Measurements from ENCODE around the gene COL4A1.
A peak's percentile ranks its signal among the peaks of the same experiment; 100 is the strongest.

COL4A1 gene

DNA sequence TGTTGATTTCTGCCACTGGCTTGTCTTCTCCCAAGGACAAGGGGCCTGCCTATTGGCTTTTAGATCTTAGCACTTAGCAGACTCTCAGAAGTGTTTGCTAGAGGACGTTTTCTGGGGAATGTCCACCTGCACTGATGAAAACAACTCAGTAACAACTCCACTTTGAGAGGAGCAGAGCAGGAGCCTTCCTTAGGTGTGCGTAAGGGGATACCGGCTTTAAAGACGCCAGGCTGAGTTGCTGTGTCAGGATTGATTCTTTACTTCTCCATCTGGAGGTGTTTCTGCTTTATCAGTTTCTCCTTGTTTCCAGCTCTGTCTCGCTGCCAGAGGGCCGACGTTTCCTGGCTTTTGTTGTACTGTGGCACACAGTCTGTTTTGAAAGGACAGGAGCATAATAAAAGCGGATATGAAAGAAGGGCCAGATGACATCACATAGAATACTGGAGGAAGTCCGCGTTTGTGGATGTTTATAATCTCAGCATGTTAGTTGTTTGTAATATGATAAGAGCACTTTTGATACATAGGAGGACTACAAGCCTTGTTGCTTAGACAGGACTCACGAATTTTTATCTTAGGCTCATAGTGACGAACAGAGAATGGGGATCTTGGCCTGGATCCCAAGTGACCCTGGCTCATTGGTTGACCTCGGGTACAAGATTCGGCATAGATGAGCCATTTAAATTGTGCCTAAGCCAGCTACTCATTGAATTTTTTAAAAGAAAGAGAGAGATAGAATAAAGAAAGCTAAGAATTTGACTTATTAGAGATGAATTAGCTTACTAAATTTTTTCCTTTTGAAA is 34.7 kb upstream of the COL4A1 start:
- no peak for DNase-seq

GRCh38 chr13:110340812-110341444 is 34.0 kb upstream of the COL4A1 start:
- peak; percentile 33 for DNase-seq

- no peak for DNase-seq
Observed at GRCh38 chr13:110339975-110340550, 33.1 kb upstream of the COL4A1 start.

DNA sequence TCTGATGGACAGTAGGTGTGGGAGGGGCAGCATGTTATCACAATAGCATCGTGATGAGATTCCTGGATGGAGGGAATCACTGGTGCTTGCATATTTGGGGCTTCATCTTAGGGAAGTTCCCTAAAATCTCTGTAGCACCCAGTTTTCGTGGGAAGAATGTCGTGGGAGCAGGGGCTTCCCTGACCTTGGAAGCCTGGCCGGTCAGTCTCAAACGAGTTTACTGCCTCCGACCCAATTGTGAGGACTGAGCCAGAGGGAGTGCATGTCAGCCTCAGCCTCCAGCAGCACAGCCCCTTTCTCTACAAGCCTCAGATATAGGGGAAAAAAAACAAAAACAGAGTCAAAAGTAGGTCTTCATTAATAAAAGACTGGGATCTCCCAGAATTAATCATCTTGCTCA is 32.3 kb upstream of the COL4A1 start:
- no peak for DNase-seq

DNA sequence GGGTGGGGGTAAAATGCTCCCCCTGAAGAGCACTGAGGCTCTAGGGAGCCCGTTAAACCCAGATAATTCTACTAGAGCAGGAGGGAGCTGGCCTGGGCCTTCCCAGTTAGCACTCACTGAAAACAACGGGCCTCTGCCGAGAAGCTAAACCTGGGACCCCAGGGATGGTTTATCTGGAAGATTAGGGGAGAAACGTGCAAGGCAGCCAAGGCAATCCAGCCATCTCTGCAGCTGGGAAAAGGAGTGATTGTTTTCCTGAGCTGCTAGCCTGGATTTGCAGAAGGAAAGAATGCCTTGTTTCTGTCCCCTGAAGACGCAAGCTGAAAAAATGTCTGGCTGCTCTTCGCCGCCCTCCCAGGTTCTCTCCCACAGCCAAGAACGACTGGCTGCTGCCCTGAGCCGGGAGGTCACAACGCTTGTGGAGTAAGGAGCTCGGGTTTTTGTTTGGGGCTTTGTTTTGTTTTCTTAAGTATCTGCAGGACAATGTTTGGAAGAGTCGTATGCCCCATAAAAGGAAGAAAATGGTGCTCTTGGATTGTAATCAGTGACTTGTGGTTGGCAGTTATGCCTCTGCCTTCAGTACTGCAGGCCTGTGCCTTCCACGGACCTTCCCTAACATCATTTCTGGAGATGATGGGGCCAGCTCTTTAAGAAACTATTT is 31.6 kb upstream of the COL4A1 start:
- no peak for DNase-seq

- DNase-seq, result no peak
Observed at GRCh38 chr13:110337247-110337646, 30.3 kb upstream of the COL4A1 start.

DNA sequence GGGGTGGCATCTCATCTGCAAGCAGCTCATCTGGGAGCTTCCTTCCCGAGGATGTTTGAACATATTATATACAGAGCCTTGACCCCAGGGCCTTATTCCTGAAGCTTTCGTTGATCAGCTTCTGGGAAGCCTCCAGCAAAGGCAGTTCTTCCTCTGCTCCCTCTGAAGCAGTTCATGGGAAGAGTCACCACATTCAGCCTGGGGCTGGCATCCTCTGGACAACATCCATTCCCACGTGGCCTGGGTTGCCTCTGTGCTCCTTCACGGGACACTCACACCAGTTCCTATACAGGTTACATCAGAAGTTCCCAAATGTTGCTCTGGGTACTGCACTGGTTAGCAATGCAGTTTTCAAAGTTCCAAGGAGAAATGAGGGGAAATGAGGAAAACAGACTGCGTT is 29.7 kb upstream of the COL4A1 start:
- DNase-seq, result no peak

- no peak for DNase-seq
Observed at GRCh38 chr13:110336108-110336507, 29.2 kb upstream of the COL4A1 start.

- DNase-seq, result no peak
Observed at GRCh38 chr13:110334841-110335490, 28.0 kb upstream of the COL4A1 start.

DNA sequence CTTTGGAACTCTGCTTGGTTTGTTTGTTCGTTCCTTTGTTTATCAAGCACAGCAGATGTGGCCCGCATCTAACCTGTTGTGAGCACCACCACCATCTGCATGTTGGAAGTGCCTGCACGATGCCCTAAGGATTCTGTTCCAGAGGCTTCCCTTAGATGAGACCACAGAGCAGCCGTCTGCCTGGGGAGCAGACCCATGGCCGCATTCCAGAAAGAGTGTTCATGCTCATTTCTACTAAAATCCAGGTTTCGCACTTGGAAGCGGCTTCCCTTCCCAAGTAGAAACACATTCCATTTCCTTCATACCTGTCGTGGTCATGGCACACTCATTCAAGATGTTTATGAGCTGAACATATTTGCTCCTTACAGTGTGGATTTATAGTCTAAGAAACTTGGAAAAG is 27.3 kb upstream of the COL4A1 start:
- no peak for DNase-seq

GRCh38 chr13:110333837-110334236 is 26.9 kb upstream of the COL4A1 start:
- DNase-seq, result no peak

DNA sequence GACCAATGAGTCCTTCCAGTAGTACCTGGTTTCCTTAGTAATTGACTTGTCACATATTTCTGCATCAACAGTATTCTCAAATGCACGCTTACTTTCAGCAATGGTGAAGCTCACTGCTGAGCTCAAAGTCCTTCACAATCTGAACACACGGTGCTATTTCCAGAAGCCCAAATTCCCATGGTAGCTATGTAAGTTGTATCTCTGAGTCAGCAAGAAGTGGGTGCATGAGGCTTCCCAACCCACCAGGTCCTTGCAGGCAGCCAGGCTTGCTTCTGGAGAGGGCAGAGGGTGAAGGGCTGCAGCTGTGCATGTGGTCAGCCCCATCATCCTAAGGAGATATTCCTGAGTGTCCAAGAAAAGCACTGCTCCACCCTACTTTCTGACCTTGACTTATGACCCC is 25.8 kb upstream of the COL4A1 start:
- DNase-seq, result no peak

DNA sequence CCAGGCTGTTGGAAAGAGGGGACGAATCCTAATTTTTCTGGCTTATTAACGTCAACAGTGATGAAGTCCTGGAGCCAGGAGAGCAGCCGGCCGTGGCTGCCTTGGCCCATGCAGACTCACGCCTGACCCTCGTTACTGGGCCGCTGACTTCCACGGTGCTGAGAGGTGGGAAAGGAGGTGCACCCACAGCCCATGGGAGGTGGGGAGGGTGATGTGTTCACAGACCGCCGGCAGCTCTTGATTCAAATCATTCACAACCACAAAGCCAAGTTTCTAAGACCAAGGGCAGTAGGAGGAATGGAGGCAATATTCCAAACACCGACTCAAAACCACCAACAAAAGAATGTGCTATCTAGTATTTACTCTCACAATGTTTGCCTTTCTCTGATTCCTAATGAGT is 24.4 kb upstream of the COL4A1 start:
- no peak for DNase-seq

DNA sequence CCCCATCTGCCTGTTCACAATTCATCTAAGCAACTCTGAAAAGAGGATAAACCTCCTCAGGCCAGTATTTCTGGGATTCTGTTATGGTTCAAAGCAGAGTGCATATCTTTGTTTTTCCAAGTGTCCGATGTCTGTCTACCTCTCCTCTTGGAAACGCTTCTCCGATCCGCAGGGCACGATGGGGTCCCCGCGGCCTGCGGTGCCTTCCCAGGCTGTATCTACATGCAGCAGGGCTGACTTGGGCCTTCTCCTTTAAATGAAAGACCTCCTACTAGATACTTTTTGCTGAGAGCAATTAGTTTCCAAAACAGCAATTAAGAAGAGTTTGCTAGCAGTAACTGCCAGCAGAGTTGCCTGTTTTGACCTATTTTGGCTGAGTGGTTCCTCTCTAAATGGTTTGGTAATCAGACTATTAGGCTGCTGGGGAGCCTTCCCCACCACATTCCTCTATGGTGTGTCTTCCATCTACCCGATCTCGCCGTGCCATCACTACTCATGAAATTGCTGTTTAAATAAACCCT is 23.6 kb upstream of the COL4A1 start:
- DNase-seq, result no peak

DNA sequence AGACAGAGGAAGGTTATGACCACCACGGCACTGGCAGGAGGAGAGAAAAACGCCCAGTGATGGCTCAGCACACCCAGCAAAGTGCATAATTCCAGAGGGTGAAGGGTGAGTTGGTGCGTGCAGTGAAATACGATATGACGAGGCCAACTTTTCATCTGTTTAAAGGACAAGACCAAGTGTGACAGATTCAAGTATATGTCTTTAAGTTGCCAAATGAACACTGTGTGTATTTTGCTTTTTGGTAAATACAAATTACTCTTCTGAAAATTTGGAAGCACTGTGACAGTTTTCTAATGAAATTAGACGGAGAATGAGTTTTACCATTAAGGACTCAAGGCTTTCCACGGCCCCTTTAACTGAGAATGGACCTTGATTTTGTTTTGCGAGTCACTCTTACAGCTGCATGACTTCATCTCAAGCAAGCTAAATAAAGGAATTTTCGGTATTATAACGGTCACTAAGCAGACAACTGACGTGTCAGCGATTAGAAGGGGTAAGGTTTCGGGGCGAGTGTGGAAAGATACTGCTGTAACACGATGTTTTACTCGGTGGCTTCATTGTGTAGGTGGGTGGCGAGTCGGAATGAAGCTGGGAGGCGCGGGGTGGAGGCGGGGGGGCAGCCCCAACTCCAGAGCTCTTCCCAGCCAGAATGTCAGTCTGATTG is 23.0 kb upstream of the COL4A1 start:
- no peak for DNase-seq

- no peak for DNase-seq
Observed at GRCh38 chr13:110329258-110329657, 22.3 kb upstream of the COL4A1 start.

DNA sequence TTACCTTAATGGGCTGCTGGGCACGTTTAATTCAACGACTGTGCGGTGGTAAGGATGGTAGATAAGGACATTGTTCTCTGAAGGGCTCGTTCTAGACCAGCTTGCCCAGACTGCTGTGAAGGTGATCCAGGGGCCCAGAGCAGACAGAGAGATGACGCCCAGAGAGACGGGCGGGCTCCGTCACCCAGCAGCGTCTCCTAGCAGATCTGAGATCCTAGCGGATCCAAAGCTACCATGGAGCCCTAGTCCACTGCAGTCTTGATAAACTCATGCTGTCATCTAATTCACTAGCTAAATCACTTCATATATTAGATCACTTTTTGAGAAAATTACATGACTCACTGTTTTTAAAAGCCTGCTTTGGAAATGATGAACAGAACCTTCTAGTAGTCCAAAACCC is 21.6 kb upstream of the COL4A1 start:
- DNase-seq, result no peak

- no peak for DNase-seq
Observed at GRCh38 chr13:110327051-110327721, 20.2 kb upstream of the COL4A1 start.

- no peak for DNase-seq
Observed at GRCh38 chr13:110326263-110326904, 19.4 kb upstream of the COL4A1 start.

GRCh38 chr13:110324026-110324749 is 17.2 kb upstream of the COL4A1 start:
- no peak for DNase-seq
